Suprapubic skin (tissue), 3 donors: Measurements from ENCODE around the gene CD44.

Experiments used
- POLR2A ChIP-seq, 2 donors: fragments of 450-650 bp; IDR thresholded peaks; one replicate each; pipeline ENCODE4 v1.6.1; 2017; ENCODE audit warnings: antibody characterized with exemption in 2 of 2, mild to moderate bottlenecking in 2 of 2, moderate library complexity in 2 of 2
- TF ChIP-seq, protein P1 (sequence below), 2 donors: fragments of 200-600 bp in 1 of 2; fragments of 450-650 bp in 1 of 2; sonication (generic) in 1 of 2; IDR thresholded peaks; one replicate each; pipeline ENCODE4 v1.5.1; 2016 to 2019; ENCODE audit warnings: antibody characterized with exemption in 2 of 2, mild to moderate bottlenecking in 1 of 2, moderate library complexity in 1 of 2

DNA sequence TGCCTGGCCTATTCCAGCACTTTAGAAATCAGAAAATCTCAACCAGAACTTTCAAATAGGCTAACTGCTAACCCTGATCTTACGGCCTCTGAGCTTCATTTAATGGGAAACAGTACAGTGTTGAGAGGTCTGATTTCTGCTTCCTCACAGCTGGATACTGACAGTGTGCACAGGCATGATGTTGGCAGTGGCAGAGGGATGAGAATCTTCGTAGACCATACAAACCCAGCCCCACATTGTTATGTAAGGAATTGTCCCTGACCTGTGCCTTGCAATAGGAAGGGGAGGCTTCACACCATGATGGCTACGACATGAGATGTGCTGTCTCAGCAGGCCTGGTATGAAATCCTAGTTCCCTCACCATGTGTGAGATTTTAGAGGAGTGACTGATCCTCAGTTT is 49.0 kb downstream of the CD44 start:
- TF ChIP-seq, protein P1, sequence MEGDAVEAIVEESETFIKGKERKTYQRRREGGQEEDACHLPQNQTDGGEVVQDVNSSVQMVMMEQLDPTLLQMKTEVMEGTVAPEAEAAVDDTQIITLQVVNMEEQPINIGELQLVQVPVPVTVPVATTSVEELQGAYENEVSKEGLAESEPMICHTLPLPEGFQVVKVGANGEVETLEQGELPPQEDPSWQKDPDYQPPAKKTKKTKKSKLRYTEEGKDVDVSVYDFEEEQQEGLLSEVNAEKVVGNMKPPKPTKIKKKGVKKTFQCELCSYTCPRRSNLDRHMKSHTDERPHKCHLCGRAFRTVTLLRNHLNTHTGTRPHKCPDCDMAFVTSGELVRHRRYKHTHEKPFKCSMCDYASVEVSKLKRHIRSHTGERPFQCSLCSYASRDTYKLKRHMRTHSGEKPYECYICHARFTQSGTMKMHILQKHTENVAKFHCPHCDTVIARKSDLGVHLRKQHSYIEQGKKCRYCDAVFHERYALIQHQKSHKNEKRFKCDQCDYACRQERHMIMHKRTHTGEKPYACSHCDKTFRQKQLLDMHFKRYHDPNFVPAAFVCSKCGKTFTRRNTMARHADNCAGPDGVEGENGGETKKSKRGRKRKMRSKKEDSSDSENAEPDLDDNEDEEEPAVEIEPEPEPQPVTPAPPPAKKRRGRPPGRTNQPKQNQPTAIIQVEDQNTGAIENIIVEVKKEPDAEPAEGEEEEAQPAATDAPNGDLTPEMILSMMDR (IDR thresholded peaks at IDR 0.05): no peak
- TF ChIP-seq POLR2A (IDR thresholded peaks at IDR 0.05): no peak
